Ishikawa (cell line): Measurements from ENCODE around the gene KRTAP10-8.

Source experiments
- CEBPB ChIP-seq: IDR thresholded peaks from 2 replicates; pipeline ENCODE4 v1.6.1; 2012
- CREB1 ChIP-seq: IDR thresholded peaks from 2 replicates; pipeline ENCODE4 v1.6.1; 2012; ENCODE audit warnings: low read depth
- EGR1 ChIP-seq: IDR thresholded peaks from 2 replicates; pipeline ENCODE4 v1.6.1; 2012
- EP300 ChIP-seq: IDR thresholded peaks from 2 replicates; pipeline ENCODE4 v1.6.1; 2012; ENCODE audit warnings: borderline replicate concordance
- FOXM1 ChIP-seq: IDR thresholded peaks from 2 replicates; pipeline ENCODE4 v1.6.1; 2012; ENCODE audit warnings: low read depth, borderline replicate concordance
- NFIC ChIP-seq: IDR thresholded peaks from 2 replicates; pipeline ENCODE4 v1.6.1; 2012
- RAD21 ChIP-seq: IDR thresholded peaks from 2 replicates; pipeline ENCODE4 v1.6.1; 2012; ENCODE audit warnings: low read depth
- TAF1 ChIP-seq: IDR thresholded peaks from 2 replicates; pipeline ENCODE4 v1.6.1; 2012; ENCODE audit warnings: low read depth, mild to moderate bottlenecking
- TCF12 ChIP-seq: IDR thresholded peaks from 2 replicates; pipeline ENCODE4 v1.6.1; 2012; ENCODE audit warnings: low read depth
- TEAD4 ChIP-seq: IDR thresholded peaks from 2 replicates; pipeline ENCODE4 v1.6.1; 2012
- YY1 ChIP-seq: IDR thresholded peaks from 2 replicates; pipeline ENCODE4 v1.6.1; 2012; ENCODE audit warnings: low read depth
- ZBTB7A ChIP-seq: IDR thresholded peaks from 2 replicates; pipeline ENCODE4 v1.6.1; 2012; ENCODE audit warnings: low read depth
- TF ChIP-seq, protein P1 (sequence below): IDR thresholded peaks from 2 replicates; pipeline ENCODE4 v1.6.1; 2012
- TF ChIP-seq, protein P2 (sequence below): IDR thresholded peaks from 2 replicates; pipeline ENCODE4 v1.6.1; 2012
- TF ChIP-seq, protein P3 (sequence below): IDR thresholded peaks from 2 replicates; pipeline ENCODE4 v1.6.1; 2012; ENCODE audit warnings: low read depth, mild to moderate bottlenecking

The KRTAP10-8 gene

DNA sequence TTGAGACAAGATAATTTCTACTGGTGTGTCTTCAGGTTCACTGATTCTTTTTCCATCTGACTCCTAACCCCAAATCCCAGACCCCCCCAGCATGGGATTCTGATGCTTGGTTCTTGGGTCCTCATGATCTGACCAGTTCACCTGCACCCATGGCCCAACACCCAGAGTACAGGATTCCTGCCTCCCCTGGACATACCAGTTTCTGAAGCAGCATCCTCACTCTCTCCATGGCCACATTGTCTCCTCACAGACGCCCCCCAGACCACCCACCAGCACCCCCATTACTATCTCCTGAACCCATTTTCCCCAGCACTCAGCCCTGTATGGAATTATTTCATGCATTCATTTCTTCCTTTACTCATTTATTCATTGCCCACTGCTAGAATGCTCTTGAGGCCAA is 45.0 kb downstream of the KRTAP10-8 start:
- TF ChIP-seq TAF1, result no peak
- TF ChIP-seq, protein P1, sequence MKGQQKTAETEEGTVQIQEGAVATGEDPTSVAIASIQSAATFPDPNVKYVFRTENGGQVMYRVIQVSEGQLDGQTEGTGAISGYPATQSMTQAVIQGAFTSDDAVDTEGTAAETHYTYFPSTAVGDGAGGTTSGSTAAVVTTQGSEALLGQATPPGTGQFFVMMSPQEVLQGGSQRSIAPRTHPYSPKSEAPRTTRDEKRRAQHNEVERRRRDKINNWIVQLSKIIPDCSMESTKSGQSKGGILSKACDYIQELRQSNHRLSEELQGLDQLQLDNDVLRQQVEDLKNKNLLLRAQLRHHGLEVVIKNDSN, result no peak
- TF ChIP-seq, protein P2, sequence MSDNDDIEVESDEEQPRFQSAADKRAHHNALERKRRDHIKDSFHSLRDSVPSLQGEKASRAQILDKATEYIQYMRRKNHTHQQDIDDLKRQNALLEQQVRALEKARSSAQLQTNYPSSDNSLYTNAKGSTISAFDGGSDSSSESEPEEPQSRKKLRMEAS, result no peak
- TF ChIP-seq, protein P3, sequence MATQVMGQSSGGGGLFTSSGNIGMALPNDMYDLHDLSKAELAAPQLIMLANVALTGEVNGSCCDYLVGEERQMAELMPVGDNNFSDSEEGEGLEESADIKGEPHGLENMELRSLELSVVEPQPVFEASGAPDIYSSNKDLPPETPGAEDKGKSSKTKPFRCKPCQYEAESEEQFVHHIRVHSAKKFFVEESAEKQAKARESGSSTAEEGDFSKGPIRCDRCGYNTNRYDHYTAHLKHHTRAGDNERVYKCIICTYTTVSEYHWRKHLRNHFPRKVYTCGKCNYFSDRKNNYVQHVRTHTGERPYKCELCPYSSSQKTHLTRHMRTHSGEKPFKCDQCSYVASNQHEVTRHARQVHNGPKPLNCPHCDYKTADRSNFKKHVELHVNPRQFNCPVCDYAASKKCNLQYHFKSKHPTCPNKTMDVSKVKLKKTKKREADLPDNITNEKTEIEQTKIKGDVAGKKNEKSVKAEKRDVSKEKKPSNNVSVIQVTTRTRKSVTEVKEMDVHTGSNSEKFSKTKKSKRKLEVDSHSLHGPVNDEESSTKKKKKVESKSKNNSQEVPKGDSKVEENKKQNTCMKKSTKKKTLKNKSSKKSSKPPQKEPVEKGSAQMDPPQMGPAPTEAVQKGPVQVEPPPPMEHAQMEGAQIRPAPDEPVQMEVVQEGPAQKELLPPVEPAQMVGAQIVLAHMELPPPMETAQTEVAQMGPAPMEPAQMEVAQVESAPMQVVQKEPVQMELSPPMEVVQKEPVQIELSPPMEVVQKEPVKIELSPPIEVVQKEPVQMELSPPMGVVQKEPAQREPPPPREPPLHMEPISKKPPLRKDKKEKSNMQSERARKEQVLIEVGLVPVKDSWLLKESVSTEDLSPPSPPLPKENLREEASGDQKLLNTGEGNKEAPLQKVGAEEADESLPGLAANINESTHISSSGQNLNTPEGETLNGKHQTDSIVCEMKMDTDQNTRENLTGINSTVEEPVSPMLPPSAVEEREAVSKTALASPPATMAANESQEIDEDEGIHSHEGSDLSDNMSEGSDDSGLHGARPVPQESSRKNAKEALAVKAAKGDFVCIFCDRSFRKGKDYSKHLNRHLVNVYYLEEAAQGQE, result no peak
- no peak for TF ChIP-seq CREB1
- no peak for TF ChIP-seq TEAD4
- TF ChIP-seq EP300, result no peak
- no peak for TF ChIP-seq RAD21
- TF ChIP-seq TCF12, result no peak
- no peak for TF ChIP-seq YY1
- TF ChIP-seq CEBPB, result no peak
- TF ChIP-seq FOXM1, result no peak
- TF ChIP-seq ZBTB7A, result no peak
- no peak for TF ChIP-seq EGR1

DNA sequence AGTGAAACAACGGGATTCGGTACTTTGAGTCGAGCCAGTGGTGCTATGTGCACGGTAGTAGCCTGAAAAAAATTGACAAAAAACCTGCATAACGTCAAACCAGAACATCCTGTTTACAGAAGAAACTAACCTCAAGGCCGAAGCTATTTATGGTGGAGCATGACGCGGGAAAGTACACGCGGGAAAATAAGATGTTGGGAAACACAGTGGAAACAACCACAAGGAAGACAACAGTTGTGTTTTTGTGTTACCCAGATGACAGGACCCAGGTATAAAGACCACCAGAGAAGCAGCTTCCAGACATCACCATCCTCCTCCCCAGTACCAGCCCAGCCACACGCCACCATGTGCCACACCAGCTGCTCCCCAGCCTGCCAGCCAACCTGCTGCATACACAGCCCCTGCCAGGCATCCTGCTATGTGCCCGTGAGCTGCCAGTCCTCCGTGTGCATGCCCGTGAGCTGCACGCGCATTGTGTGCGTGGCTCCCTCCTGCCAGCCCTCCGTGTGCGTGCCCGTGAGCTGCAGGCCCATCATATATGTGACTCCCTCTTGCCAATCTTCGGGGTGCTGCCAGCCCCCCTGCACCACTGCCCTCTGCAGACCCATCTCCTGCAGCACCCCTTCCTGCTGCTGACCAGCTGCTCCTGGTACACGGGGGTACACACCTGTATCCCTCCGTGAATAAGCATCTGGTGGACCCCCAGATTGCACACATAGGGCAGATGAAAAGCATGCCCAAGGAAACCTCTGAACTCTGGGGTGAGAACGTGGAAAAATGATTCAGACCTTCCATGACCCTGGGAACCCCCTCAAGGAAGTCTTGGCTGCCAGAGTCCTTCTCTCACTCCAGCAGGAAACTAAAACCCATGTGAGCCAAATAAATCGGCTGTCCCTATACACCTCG is 46.0 kb downstream of the KRTAP10-8 start, which contains the start of gene KRTAP12-3:
KRTAP12-3 (plus strand) TSS at position 298 of the 906 bp plus-strand sequence; CDS start at position 346, 48 bp downstream.
- no peak for TF ChIP-seq YY1
- TF ChIP-seq RAD21, result no peak
- TF ChIP-seq, protein P2, result no peak
- TF ChIP-seq FOXM1, result no peak

DNA sequence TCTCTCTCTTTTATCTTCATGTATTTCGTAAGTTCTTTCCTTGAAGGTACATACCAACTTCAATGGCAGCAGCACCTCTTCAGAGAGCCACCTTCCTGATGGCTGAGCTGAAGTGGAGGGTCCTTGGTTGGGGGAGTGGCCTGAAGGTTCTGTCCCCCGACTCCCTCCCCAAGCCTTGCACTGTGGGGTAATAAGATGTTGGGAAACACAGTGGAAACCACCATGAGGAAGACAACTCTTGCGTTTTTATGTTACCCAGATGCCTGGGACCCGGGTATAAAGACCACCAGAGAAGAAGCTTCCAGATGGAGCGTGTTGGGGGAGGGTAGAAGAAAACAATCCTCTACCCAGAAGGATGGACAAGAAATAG is 46.6 kb downstream of the KRTAP10-8 start:
- TF ChIP-seq EP300 (no peak), ZBTB7A (no peak), TCF12 (no peak)

DNA sequence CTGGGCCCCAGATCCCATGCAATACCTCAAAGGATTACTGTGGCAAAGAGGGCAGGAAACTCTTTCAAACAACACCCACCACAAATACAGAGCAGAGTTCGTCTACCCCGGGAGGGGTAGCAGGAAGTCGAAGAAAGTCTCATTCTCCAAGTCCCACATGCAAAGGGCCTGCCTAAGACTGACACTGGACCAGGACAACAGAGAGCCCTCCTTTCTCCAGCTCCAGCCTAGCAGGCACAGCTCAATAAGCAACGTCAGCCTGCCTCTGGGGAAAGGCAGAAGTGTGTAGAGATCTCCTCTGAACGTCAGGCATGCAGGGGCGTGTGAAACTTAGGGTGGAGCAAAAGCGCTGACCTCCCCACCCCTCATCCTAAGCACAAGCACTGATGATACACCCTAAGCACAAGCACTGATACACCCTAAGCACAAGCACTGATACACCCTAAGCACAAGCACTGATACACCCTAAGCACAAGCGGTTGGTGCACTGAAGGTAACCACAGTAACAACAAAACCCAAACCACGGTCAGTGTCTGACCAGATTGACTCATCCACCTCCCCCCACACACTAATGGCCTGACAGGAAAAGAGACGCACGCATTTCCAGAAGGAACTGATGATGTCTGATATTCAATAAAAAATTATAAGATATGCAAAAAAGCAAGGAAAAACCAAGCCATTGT is 47.2 kb downstream of the KRTAP10-8 start:
- TF ChIP-seq ZBTB7A (no peak), EP300 (no peak), EGR1 (no peak), CREB1 (no peak), RAD21 (no peak), YY1 (no peak), TEAD4 (no peak), TCF12 (no peak), TAF1 (no peak), NFIC (no peak), CEBPB (no peak), FOXM1 (no peak)
- TF ChIP-seq, protein P1, result no peak
- TF ChIP-seq, protein P3, result no peak
- TF ChIP-seq, protein P2, result no peak
